COLO668 (cell line): ENCODE data around the gene KIRREL2.

Experiments used
- DNase-seq: peaks from one replicate; lab custom pipeline; 2025; ENCODE audit not compliant: unreplicated experiment; lab: John Stamatoyannopoulos, UW

KIRREL2 gene

GRCh38 chr19:35844482-35845214 lies 12.1 kb upstream of the KIRREL2 start:
- DNase-seq: no peak

- peak; percentile 63 for DNase-seq
Measured at GRCh38 chr19:35845215-35846037, 11.3 kb upstream of the KIRREL2 start.

DNA sequence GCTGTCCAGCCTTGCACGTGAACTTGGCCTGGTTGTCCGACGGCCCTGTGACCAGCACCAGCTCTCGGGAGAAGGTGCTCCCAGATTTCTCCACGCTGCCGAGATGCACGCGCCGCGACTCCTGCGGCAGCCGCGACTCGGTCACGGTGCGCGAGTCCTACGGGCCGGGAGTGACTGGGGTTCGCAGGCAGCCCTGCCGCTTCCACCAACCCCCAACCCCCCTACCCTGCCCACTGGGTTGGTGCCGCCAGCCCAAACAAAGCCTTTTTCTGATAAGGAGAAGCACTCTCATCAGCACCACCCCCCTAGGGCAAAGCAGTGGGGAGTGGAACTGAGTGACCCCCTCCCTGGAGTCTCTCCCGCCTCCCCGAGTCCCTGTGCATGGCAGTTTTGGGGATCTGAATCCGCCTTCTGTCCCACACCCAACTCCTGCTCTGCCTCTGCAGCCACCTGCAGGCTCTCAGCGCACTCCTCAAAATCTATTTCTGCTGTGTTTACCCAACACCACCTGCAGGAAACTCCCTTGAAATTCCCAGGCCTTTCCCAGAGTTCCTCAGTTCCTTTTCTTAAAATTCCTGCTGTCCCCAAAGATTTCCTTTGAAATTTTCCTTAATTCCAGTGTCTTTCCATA lies 10.6 kb upstream of the KIRREL2 start:
- DNase-seq: peak; percentile 51

- DNase-seq: no peak
Measured at GRCh38 chr19:35847911-35848310, 8.8 kb upstream of the KIRREL2 start.

GRCh38 chr19:35848486-35848885 lies 8.2 kb upstream of the KIRREL2 start:
- no peak for DNase-seq

DNA sequence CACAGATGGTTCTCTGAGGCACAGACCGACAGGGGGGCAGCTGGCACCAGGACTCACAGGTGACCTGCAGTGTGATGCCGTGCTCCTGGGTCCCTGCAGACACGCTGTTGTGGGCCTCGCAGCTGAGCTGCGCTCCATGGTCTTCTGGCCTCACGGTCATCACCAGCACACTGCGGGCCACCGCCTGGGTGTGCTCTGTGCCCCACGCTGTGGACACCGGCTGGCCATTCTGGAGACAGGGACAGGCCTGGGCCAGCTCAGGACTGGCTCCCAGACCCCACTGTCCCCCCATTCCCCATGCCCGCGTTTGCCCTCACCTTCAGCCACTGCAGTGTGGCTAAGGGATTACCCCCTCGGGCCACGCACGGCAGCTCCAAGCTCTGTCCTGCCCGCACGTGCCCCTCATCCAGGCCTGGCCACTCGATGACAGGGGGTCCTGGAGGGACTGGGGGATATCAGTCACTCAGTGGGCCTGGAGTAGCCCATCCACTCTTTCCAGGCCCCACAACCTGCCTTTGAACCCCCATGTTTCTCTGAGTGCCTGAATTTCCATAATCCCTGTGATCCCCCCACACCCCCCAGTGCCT lies 7.7 kb upstream of the KIRREL2 start:
- DNase-seq: no peak

DNA sequence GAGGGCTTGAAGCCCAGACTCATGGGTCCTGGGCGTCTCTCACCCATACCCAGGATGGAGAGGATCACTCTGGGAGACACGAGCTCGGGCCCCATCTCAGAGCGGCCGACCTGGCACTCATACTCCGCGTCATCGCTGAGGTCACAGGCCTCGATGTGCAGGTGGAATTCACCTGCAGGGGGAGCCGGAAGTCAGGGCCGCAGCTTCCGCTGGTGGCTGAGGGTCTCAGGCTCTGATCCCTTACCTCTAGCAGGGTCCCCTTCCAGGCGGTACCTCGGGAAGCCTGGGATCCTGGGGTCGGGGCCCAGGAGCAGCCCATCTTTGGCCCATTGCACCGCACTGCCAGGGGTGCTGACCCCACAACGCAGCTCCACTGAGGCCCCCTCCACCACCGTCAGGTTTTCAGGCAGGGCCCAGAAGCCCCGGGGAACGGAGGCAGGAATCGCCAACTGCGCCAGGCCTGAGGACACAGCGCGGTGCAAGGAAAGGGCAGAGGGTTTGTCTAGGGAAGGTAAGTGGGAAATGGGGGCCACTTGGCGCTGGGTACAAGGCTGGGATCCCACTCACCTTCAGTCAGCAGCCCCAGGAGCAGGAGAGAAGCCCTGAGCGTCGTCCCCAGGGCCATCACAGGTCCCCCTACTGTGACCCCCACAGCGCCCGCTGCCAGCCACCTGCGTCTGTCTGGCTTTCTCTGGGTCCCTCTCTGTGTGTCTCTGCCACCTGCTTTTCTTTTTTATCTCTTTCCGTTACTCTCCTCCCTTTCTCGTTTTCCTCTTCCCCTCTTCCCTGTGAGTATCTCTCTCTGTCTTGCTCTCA lies 5.3 kb upstream of the KIRREL2 start:
- DNase-seq: peak; percentile 59

- peak; percentile 8 for DNase-seq
Measured at GRCh38 chr19:35852029-35852780, 4.5 kb upstream of the KIRREL2 start, which contains the start of gene NPHS1. NPHS1 (minus strand) TSS chr19:35852504; CDS start chr19:35851837, 667 bp downstream.

GRCh38 chr19:35853038-35853756 lies 3.5 kb upstream of the KIRREL2 start:
- no peak for DNase-seq

GRCh38 chr19:35858311-35858710 lies 1.6 kb downstream of the KIRREL2 start:
- DNase-seq: no peak

- DNase-seq: no peak
Measured at GRCh38 chr19:35859414-35859813, 2.7 kb downstream of the KIRREL2 start.

- no peak for DNase-seq
Measured at GRCh38 chr19:35860436-35860817, 3.7 kb downstream of the KIRREL2 start.

- DNase-seq: no peak
Measured at GRCh38 chr19:35860818-35861639, 4.3 kb downstream of the KIRREL2 start.

- no peak for DNase-seq
Measured at GRCh38 chr19:35861640-35862160, 5.0 kb downstream of the KIRREL2 start.

DNA sequence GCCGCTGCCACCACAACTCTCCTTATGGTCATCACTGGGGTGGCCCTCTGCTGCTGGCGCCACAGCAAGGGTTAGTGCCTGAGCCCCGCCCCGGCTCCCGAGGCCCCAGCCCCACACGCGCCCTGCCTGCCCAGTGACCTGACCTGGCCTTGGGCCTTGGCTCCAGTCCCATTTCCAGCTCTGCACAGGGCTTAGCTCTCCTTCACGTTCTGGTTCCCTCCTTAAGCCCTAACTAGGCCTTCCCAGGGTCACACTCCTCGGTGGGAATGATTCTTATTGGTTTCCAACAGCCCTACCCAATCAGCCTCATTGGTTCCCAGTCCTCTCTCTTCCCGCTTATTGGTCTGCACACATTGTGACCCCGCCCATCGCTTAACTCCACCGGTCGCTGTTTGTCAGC lies 5.8 kb downstream of the KIRREL2 start:
- DNase-seq: no peak

DNA sequence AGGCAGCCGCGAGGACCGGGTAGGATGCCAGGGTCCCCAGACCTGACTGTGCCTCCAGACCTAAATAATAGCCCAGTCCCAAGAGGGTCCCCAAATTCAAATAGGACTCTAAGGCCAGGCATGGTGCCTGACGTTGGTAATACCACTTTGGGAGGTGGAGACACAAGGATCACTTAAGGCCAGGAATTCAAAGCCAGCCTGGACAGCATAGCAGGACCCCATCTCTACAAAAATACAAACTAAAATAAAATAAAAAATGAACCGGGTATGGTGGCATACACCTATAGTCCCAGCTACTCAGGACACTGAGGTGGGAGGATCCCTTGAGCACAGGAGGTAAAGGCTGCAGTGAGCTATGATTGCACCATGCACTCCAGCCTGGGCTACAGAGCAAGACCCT lies 6.3 kb downstream of the KIRREL2 start:
- DNase-seq: no peak

- peak; percentile 83 for DNase-seq
Measured at GRCh38 chr19:35868172-35868822, 11.6 kb downstream of the KIRREL2 start, which contains the start of gene APLP1. APLP1 (plus strand) TSS chr19:35868574; CDS start chr19:35868637, 63 bp downstream.
